ENCODE measurements around the gene XRCC4. TPM values are rescaled to one million over a fixed set of nuclear protein-coding genes. Genes with fewer than 3 reads are reported as not detected.
"Not testable (repeated sequence)": the region's sequence is repeated elsewhere in the genome, so short reads cannot be mapped to it uniquely, and the experiment has no call there.

Gene XRCC4
- total RNA-seq, 2 donors from 2014 or later = 10.6 to 17.3 TPM

- Mint-ChIP-seq H3K36me3 (ENCODE audit: low read depth) (no peaks in the 10 kb centered on the region), H3K4me3 (no peak overlapping the region), H3K9me3 (peaks cover 3% of the 10 kb centered on the region), H3K27ac (no peak overlapping the region), H3K27me3 (ENCODE audit: insufficient read depth) (no peaks in the 10 kb centered on the region), H3K4me1 (no peaks in the 10 kb centered on the region)
- Histone ChIP-seq H3K27ac (ENCODE audit: low read depth, low read length) (no peak overlapping the region), H3K9me3 (ENCODE audit: control insufficient read depth, low read length) (peaks cover 3% of the 10 kb centered on the region), H3K27me3 (ENCODE audit: control insufficient read depth, insufficient read depth, low read length, poor library complexity, severe bottlenecking) (no peaks in the 10 kb centered on the region), H3K4me1 (ENCODE audit: control insufficient read depth, insufficient read depth, low read length) (no peaks in the 10 kb centered on the region), H3K36me3 (ENCODE audit: control insufficient read depth, insufficient read depth, low read length) (no peaks in the 10 kb centered on the region), H3K9ac (ENCODE audit: extremely low read depth, low read length, poor library complexity, severe bottlenecking) (no peak overlapping the region), H3K4me3 (ENCODE audit: low read length) (no peak overlapping the region)
- 95% methylated on average over 3 of the region's 3 CpGs; no CpG with 5 or more reads in 1 of the 2 experiments for WGBS, 2 experiments (ENCODE audit: insufficient coverage in 1 of 2, insufficient read length in 1 of 2)
- DNase-seq = no peak
- TF ChIP-seq, protein P1, sequence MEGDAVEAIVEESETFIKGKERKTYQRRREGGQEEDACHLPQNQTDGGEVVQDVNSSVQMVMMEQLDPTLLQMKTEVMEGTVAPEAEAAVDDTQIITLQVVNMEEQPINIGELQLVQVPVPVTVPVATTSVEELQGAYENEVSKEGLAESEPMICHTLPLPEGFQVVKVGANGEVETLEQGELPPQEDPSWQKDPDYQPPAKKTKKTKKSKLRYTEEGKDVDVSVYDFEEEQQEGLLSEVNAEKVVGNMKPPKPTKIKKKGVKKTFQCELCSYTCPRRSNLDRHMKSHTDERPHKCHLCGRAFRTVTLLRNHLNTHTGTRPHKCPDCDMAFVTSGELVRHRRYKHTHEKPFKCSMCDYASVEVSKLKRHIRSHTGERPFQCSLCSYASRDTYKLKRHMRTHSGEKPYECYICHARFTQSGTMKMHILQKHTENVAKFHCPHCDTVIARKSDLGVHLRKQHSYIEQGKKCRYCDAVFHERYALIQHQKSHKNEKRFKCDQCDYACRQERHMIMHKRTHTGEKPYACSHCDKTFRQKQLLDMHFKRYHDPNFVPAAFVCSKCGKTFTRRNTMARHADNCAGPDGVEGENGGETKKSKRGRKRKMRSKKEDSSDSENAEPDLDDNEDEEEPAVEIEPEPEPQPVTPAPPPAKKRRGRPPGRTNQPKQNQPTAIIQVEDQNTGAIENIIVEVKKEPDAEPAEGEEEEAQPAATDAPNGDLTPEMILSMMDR (conservative IDR thresholded peaks at IDR 0.05) = no peak
These were observed 71.0 kb downstream of the XRCC4 start for GRCh38 chr5:83148370-83148769.

DNA sequence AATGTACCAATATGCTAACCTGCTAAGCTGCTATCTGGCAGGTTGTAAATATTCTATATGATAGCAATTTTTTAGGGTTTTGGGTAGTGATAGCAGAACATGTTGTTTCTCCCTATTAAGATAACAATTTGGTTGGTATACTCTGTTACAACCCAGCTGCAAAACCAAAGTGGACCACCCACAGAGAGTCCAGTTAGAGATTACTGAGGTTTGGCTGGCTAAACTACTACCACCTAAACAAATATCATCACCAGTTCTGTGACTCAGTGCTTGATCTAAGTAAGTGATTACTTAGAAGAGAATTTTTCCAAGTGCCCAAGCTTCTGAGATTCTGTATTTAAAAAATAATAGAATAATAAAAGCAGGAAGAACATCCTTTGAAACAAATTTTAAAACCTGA, 72.3 kb downstream of the XRCC4 start:
- Histone ChIP-seq H3K9ac (ENCODE audit: extremely low read depth, low read length, poor library complexity, severe bottlenecking) (no peak overlapping the region), H3K4me1 (ENCODE audit: control insufficient read depth, insufficient read depth, low read length) (no peaks in the 10 kb centered on the region), H3K9me3 (ENCODE audit: control insufficient read depth, low read length) (no peaks in the 10 kb centered on the region), H3K36me3 (ENCODE audit: control insufficient read depth, insufficient read depth, low read length) (no peaks in the 10 kb centered on the region), H3K27ac (ENCODE audit: low read depth, low read length) (no peak overlapping the region), H3K27me3 (ENCODE audit: control insufficient read depth, insufficient read depth, low read length, poor library complexity, severe bottlenecking) (no peaks in the 10 kb centered on the region), H3K4me3 (ENCODE audit: low read length) (no peak overlapping the region)
- DNase-seq = no peak
- Mint-ChIP-seq H3K9me3 (no peaks in the 10 kb centered on the region), H3K27me3 (ENCODE audit: insufficient read depth) (no peaks in the 10 kb centered on the region), H3K4me3 (no peak overlapping the region), H3K27ac (no peak overlapping the region), H3K36me3 (ENCODE audit: low read depth) (no peaks in the 10 kb centered on the region), H3K4me1 (no peaks in the 10 kb centered on the region)
- TF ChIP-seq, protein P1 (conservative IDR thresholded peaks at IDR 0.05) = no peak

- no peak for DNase-seq
- H3K4me1 ChIP-seq (ENCODE audit: control insufficient read depth, insufficient read depth, low read length) = no peaks in the 10 kb centered on the region
- H3K27ac ChIP-seq (ENCODE audit: low read depth, low read length) = no peak overlapping the region
- no peak overlapping the region for H3K9ac ChIP-seq (ENCODE audit: extremely low read depth, low read length, poor library complexity, severe bottlenecking)
- H3K4me1 Mint-ChIP-seq = peaks cover under 1% of the 10 kb centered on the region
- H3K27me3 Mint-ChIP-seq (ENCODE audit: insufficient read depth) = no peaks in the 10 kb centered on the region
- H3K9me3 ChIP-seq (ENCODE audit: control insufficient read depth, low read length) = no peaks in the 10 kb centered on the region
- H3K36me3 ChIP-seq (ENCODE audit: control insufficient read depth, insufficient read depth, low read length) = no peaks in the 10 kb centered on the region
- no peak overlapping the region for H3K4me3 ChIP-seq (ENCODE audit: low read length)
- H3K4me3 Mint-ChIP-seq = no peak overlapping the region
- TF ChIP-seq, protein P1 (conservative IDR thresholded peaks at IDR 0.05) = no peak
- H3K27ac Mint-ChIP-seq = no peak overlapping the region
- WGBS, 2 experiments (ENCODE audit: insufficient coverage in 1 of 2, insufficient read length in 1 of 2) = 100% methylated on average over 1 of the region's 1 CpG; no CpG with 5 or more reads in 1 of the 2 experiments
- H3K36me3 Mint-ChIP-seq (ENCODE audit: low read depth) = no peaks in the 10 kb centered on the region
- no peaks in the 10 kb centered on the region for H3K27me3 ChIP-seq (ENCODE audit: control insufficient read depth, insufficient read depth, low read length, poor library complexity, severe bottlenecking)
- H3K9me3 Mint-ChIP-seq = no peaks in the 10 kb centered on the region
These were observed 74.5 kb downstream of the XRCC4 start for GRCh38 chr5:83151821-83152220.

DNA sequence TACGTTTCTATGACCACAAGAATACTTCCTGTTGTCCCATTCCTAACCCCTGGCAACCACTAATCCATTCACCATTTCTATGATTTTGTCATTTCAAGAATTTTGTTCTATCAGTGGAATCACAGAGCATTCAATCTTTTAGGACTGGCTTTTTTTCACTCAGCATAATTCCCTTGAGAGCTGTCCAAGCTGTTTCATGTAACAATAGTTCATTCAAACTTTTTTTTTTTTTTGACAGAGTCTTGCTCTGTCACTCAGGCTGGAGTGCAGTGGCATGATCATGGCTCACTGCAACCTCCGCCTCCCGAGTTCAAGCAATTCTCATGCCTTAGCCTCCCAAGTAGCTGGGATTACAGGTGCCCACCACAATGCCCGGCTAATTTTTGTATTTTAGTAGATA, 75.6 kb downstream of the XRCC4 start:
- H3K9me3 Mint-ChIP-seq; H3K9me3 ChIP-seq (ENCODE audit: control insufficient read depth, low read length); H3K27ac ChIP-seq (ENCODE audit: low read depth, low read length); H3K36me3 ChIP-seq (ENCODE audit: control insufficient read depth, insufficient read depth, low read length); H3K4me1 ChIP-seq (ENCODE audit: control insufficient read depth, insufficient read depth, low read length); H3K36me3 Mint-ChIP-seq (ENCODE audit: low read depth); DNase-seq; H3K27ac Mint-ChIP-seq; H3K27me3 Mint-ChIP-seq (ENCODE audit: insufficient read depth); H3K4me3 ChIP-seq (ENCODE audit: low read length); H3K4me3 Mint-ChIP-seq; H3K4me1 Mint-ChIP-seq; H3K9ac ChIP-seq (ENCODE audit: extremely low read depth, low read length, poor library complexity, severe bottlenecking); H3K27me3 ChIP-seq (ENCODE audit: control insufficient read depth, insufficient read depth, low read length, poor library complexity, severe bottlenecking): not testable (repeated sequence)
- 80 to 95% methylated on average over 3 to 4 of the region's 4 CpGs for WGBS, 2 experiments (ENCODE audit: insufficient coverage in 1 of 2, insufficient read length in 1 of 2)

All from endodermal cell (in vitro differentiated cells).